ENCODE measurements around the gene TOR1B.
"Not testable (repeated sequence)": the region's sequence is repeated elsewhere in the genome, so short reads cannot be mapped to it uniquely, and the experiment has no call there.

TOR1B gene

DNA sequence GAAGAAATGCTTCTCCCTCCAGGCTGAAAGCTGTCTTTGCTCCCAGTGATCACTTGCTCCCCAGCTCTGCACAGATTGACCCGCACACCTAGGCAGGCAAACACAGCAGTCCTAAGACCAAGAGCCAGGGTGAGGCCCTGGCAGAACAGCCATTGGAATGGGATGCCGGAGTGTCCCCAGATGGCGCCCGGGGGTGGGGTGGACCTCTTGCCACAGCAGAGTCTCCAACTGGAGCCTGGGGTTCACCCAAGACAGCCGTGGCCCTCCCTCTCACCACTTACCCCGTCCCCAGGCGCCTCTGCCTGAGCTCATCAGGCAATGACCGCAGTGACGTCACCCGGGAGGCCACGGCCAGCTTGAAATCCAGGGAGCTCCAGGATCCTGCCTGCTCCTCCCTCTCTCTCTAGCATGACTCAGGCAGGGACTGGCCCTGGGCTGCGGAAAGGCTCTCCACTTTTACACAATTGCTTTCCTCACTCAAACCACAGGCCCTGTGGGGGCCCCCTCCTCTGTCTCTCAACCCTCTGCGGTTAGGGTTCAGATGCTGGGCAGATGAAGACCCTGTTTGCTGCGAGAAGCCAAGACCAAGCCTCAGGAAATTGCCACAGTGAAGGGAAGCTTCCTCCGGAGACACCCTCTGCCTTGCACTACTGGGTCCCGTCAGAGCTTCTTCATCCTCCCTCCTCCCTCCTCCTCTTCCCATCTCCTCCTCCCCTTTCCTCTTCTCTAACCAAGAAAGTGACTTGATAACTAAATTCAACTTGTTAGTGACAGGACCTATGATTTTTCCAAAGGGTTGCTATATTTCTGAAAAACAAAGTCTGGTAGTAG lies 25.8 kb upstream of the TOR1B start:
- no peak for FAIRE-seq

DNA sequence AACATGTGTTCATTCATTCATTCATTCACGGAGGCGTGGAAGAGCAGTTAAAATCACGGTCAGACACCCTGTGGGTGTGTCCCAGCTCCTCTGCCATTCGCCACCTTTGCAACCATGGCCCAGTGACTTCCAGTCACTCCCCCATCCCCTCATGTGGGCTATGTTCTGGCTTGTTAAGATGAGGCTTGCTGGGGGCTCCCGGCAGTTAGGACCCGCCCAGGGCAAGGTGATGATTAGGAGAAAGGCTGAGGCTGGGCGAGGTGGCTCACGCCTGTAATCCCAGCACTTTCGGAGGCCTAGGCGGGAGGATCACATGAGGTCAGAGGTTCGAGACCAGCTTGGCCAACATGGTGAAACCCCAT lies 25.2 kb upstream of the TOR1B start:
- no peak for FAIRE-seq

DNA sequence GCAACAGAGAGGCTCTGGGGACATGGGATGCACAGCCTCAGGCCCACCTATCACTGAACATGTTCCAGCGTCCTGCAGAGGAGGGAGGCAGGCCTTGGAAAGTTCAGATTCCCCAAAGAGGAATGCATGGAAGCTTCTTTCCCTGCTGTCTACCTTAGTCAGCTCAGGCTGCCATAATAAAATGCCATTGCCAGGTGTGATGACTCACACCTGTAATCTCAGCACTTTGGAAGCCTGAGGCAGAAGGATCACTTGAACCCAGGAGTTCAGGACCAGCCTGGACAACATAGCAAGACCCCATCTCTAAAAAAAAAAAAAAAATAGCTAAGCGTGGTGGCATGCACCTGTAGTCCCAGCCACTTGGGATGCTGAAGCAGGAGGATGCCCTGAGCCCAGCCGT lies 24.5 kb upstream of the TOR1B start:
- FAIRE-seq: no peak

DNA sequence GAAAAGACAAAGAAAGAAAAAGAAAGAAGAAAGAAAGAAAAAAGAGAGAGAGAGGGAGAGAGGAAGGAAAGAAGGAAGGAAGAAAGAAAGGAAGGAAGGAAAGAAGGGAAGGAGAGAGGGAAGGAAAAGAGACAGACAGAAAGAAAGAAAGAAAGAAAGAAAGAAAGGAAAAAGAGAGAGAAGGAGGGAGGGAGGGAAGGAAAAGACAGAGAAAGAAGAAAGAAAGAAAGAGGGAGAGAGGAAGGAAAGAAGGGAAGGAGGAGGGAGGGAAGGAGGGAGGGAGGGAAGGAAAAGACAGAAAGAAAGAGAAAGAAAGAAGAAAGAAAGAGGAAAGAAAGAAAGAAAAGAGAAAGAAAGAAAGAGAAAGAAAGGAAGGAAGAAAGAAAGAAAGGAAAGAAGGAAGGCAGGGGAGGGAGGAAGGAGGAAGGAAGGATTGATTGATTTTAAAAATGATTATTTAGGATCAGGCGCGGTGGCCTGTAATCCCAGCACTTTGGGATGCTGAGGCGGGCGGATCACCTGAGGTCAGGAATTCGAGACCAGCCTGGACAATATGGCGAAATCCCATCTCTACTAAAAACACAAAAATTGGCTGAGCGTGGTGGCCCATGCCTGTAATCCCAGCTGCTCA lies 23.3 kb upstream of the TOR1B start:
- no peak for FAIRE-seq

DNA sequence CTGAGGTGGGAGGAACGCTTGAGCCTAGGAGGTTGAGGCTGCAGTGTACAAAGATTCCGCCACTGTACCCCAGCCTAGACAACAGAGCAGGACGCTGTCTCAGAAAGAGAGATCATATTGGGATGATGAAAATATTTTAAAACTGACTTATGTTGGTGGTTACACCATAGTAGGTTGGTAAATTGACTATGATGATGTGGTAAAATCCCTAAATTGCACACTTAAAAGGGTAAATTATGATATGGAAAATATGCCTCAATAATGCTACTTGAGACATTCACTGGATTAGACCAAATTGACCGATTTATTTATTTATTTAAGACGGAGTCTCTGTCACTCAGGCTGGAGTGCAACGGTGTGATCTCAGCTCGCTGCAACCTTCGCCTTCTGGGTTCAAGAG lies 21.9 kb upstream of the TOR1B start:
- no peak for FAIRE-seq

DNA sequence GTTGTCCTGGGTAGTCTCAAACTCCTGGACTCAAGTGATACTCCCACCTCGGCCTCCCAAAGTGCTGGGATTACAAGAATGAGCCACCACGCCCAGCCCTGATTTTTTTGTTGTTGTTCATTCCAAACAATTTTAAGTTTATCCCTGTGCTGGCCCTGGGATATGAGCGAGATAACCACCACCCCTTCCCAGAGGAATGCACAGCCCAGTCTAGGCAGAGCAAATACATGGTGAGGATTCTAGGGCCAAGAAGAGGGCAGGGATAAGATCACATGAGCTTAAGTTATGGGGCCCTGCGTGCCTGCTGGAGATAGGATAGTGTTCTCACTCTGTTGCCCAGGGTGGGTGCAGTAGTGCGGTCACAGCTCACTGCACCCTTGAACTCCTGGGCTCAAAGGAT lies 21.0 kb upstream of the TOR1B start:
- FAIRE-seq: no peak

DNA sequence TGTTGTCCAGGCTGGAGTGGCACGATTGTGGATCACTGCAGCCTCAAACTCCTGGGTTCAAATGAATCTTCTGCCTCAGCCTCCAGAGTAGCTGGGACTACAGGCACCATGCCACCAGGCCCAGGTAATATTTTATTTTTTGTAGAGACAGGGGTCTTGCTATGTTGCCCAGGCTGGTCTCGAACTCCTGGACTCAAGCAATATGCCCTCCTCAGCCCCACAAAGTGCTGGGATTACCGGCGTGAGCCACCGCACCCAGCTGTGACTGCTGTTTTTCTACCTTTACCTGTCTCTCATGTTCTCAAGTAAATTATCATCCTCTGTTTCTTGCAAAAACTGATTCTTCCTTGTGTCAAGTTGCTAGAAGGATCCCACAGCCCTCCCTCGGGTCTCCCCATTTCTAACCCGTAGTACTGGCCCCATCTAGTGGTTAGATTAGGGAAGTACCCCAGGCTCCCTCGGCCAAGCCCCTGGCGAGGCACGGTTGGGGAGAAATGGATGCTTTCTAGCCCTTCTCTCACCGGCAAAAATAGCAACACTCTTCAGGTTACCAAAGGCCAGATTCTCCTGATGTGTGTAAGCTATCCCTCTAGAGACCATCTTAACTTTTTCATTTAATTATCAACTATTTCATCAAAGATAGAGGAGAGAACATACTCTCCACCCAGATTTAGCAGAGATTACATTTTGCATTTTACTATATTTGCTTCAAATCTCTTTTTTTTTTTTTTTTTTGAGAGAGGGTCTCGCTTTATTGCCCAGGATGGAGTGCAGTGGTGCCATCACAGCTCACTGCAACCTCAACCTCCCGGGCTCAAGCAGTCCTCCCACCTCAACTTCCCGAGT lies 19.2 kb upstream of the TOR1B start:
- FAIRE-seq: no peak

DNA sequence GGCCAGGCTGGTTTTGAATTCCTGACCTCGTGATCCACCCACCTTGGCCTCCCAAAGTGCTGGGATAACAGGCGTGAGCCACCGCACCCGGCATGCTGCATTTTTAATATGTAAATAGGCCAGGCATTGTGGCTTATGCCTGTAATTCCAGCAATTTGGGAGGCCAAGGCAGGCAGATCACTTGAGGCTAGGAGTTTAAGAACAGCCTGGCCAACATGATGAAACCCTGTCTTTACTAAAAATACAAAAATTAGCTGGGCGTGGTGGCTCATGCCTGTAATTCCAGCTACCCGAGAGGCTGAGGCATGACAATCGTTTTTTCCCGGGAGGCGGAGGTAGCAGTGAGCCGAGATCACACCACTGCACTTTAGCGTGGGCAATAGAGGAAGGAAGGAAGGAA lies 18.0 kb upstream of the TOR1B start:
- not testable (repeated sequence) for FAIRE-seq

DNA sequence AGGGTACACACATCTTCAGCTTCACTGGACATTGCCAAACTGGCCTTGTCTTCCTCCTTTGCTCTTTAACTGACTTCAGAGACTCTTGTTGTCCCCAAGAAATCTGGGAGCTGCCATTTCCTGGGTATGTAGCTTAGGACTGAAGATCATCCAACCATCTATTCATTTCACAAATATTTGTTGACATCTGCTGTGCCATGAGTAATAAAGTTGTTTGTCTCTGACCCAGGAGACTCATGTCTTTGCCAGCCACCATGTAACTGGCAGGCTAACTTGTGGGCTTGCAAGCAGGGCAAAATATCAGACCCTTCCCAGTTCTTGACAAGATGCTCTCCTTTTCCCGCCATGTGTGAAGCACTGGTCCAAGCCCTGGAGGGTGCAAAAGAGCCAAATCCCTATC lies 17.1 kb upstream of the TOR1B start:
- FAIRE-seq: no peak

DNA sequence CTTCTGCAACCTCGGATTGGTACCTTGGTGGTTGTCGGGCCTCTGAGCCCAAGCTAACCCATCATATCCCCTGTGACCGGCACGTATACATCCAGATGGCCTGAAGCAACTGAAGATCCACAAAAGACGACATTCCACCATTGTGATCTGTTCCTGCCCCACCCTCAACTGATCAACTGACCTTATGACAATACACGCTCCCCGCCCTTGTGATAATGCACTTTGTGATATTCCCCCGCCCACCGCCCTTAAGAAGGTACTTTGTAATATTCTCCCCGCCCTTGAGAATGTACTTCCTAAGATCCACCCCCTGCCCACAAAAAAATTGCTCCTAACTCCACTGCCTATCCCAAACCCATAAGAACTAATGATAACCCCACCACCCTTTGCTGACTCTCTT lies 16.5 kb upstream of the TOR1B start:
- no peak for FAIRE-seq

DNA sequence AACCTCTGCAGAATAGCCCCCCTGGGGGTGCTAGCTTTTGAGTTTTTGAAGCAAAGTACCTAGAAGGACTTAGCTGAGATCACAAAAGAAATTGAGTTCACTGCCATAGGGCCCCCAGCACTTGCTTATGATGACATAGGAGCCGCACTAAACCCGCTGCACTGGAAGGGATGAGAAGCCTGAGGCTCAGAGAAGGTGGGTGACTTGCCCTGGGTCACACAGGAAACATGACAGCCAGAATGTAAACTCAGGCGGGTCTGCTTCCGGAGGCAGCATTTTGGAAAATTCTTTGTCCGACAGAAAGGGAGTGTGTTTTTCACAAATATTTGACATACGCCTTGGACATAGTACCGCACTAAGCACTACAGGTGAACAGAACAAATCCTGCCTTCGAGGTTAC lies 8.4 kb upstream of the TOR1B start:
- no peak for FAIRE-seq

DNA sequence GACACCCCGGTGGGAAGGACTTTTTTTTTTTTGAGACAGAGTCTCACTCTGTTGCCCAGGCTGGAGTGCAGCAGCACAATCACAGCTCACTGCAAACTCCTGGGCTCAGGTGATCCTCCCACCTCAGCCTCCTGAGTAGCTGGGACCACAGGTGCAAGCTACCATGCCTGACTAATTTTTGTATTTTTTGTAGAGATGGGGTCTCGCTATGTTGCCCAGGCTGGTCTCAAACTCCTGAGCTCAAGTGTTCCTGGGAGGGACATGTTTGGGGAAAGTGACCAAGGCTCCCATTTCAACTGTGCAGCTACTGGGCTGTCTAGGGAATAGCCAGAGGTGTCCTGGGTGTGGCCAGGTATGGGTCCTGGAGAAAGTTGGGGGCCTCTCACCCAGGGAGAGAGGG lies 7.0 kb upstream of the TOR1B start:
- not testable (repeated sequence) for FAIRE-seq

DNA sequence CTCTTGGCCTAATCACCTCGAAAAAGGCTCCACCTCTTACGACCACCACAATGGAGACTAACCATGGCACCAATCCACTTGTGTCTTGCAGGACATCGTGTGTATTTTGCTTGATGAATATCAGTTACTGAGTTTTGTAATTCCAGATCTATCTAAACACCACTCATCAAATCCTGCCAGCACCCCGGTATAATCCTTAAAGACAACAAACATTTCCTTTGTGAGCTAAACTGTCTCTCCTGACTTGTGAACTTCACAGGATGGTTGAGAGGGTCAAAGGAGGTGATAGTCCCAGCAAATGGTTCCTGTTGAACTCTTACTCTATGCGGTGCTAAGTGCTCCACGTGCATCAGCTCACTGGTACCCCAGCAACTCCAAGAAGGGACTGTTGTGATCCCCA lies 4.0 kb upstream of the TOR1B start:
- no peak for FAIRE-seq

DNA sequence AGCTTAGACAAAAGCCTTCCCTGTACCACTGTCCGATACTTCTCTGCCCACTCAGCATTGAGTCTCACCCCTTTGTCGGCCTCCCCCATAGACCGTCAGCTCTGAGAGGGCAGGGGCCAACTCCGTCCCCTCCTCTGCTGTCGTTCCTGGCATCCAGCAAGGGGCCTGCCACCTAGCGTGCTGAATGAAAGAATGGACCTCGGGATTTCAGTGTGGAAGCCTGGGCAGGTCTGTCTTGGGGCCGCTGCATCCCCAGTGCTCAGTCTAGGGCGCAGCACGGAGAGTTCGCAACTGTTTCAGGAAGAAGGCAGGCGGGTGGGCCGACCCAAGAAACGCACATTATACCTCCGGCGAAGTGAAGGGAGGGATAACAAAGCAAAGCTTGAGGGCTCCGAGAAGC lies 1.5 kb upstream of the TOR1B start:
- no peak for FAIRE-seq

DNA sequence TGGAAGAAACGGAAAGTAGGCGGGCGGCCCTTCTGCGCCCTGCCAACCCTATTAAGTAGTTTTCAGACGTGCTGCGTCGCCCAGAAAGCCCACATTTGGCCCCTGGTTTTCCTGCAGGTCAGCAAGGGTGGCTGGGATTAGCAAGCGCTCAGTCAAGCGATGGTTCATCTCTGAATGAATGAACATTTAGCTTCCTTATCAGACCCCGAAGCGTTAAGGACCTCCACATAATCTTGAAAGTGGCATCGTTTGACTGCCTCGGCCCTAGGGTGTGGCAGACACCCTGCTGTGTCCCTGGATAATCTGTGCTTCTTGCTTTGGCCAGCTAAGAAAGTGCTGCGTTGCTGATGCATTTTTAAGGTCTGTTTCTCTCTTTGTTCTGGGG lies 684 bp downstream of the TOR1B start:
- FAIRE-seq: no peak

DNA sequence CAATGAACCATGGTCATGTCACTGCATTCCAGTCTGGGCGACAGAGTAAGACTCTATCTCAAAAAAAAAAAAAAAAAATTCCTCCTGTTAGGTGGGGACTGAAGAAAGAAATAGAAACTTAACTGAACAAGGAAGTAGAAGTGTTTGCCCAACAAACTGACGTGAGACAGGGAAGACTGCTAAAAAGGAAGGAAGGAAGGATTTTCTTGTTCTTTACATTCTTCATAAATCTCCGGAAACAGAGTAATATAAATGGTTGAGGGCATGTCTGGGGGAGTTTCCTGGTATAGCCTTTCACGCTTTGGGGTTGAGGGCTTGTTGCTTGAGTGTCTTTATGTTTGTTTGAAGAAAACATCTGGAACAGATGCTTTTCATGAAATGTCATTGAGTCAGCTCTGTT lies 3.1 kb downstream of the TOR1B start:
- FAIRE-seq: no peak

DNA sequence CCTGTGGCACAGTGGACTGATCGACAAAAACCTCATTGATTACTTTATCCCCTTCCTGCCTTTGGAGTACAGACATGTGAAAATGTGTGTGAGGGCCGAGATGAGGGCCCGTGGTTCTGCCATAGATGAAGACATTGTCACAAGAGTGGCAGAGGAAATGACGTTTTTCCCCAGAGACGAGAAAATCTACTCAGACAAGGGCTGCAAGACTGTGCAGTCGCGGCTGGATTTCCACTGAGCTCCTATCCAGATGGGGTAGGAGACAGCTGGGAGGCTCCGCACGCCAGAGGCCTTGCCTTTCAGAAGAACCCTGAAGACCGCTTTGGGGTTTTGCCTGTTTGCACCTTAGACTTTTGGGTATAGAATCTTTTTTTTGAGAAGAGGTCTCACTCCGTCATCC lies 6.4 kb downstream of the TOR1B start:
- FAIRE-seq: no peak

DNA sequence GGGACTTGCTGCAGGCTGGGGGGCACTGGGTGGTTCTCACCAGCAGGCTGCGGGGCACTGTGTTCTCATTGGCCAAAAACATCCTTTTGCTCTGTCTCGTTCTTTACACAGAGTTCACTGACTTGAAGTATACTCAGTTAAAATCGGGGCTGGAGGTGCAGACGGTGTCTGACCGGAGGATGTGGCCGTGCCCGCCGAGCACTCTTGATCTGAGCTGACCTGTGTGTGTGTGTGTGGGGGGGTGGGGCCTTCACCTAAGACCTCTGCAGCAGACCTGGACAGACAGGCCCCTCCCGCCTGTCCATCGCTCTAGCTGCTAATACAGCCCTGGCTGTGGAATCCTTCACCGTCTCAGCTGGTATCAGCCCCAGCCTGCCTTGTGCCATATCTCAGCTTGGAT lies 7.1 kb downstream of the TOR1B start:
- FAIRE-seq: no peak

DNA sequence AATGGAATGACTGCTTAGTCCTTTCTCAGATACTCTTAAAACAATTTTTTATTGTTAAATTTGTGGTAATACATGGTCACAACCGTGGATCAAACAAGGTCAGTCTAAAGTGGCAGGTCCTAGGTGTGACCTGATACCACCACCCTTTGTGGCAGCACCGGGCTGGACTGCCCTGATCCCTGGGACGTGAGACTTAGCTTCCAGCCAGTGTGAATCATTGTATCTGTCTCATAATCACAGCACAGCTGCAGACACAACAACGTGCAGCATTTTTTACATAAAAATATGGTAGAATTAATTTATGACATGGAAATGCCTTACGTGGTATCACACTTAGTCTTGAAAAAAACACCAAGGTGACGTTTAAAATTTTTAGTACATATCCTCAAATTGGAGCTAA lies 7.8 kb downstream of the TOR1B start:
- no peak for FAIRE-seq

DNA sequence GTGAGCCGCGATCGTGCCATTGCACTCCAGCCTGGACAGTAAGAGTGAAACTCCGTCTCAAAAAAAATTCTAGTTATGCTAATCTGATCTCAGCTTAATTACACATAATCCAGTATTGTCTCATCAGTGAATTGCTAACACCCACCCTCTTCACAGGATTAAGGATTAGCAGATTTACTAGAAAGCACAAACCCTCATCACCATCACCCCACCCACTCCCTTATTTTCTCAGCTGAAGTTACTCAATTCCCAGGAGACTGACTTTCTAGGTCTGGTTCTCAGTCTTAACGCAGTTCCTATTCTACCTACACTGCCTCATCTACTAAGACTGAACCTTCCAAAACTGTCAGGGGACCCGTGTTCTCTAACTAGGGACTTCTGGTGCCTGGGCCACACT lies 9.0 kb downstream of the TOR1B start:
- FAIRE-seq: no peak

DNA sequence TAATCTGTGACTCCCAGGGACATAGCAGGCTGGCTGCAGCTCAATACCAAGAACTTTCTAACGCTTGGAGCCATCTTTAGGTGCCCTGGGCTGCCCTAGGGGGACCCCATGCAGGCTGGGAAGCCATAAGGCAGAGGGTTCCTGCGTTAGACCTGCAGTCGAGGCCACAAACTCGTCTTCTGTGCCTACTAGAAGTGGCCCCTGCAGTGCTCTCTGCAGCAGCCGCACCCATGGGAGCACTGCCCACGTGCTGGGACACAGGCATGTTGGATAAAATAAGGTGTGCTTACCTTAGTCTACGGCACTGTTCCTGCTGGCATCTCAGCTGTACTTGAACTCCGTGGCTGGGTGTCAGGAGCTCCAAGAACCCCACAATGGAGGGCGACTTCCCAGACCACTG lies 9.4 kb downstream of the TOR1B start:
- FAIRE-seq: no peak

DNA sequence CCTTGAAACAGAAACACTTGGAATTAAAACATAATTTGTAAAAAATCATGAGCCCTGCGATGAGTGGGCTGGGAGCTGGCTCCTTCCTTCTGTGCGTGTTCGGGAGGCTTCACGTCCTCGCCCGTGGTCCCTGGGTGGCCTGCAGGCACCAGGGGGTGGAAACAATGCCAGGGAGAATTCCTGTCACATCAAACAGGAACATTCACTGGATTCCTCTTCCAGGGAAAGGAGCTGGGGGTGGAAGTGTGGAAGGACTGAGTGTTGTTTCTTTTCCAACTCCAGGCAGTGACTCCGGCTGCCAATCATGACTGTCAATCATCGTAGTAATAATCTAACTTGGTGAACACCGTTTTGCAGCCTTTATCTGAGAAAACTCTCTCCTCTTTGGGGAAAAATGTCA lies 10.7 kb downstream of the TOR1B start:
- no peak for FAIRE-seq

DNA sequence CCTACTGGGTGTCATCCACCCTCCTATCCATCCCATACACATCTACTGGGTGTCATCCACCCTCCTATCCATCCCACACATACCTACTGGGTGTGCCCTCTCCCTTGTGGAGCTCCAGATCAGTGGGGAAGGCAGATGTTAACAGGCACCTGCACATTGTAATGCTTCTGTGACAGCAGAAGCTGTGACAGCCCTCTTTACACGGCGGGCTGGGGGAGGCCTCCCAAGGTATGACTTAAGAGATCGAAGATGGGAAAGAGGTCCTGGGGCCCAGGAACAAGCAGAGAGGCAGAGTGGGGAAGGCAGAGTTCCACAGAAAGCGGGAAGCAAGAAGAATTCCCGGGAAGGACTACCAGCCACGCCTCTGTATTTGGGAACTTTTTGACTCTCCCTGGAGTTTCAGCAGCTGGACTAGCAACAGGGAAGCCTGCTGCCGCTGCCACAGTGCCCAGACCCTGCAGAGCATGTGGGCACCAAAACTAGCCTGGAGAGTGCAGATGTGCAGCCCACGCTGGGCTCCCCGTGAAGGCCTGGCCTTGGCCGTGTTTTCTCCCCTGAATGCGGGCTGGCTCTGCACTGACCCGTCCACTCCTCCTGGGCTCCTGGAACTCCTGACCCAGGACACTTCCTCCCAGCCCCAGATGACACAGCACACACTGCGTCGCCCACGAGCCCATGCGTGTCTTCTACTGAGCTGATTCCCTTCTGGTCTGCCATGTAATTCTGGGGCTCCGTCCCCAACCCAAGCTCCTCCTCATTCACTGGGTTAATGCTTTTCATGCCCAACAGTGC lies 11.6 kb downstream of the TOR1B start:
- no peak for FAIRE-seq
